Uterus (tissue), 4 donors: ENCODE results near the gene JADE2. TPM values are rescaled to one million over a fixed set of nuclear protein-coding genes. Genes with fewer than 3 reads are reported as not detected.

ENCODE experiments used
- DNase-seq, 2 donors: peaks; one replicate each; pipeline ENCODE4 v3.0.0-alpha.2; 2019 to 2020
- H3K27ac ChIP-seq, 2 donors: fragments of 200-600 bp; sonication (generic); 1 replicate in 1 of 2; 2 replicates in 1 of 2; pipeline ENCODE4 v1.5.1; 2016 to 2018
- H3K27me3 ChIP-seq, 2 donors: fragments of 200-600 bp; sonication (generic); one replicate each; pipeline ENCODE4 v1.5.1; 2018 to 2019; ENCODE audit warnings: control low read depth in 1 of 2
- H3K36me3 ChIP-seq, 2 donors: fragments of 200-600 bp; sonication (generic); one replicate each; pipeline ENCODE4 v1.5.1; 2019; ENCODE audit warnings: control low read depth in 1 of 2
- H3K4me1 ChIP-seq, 2 donors: fragments of 200-600 bp; sonication (generic); one replicate each; pipeline ENCODE4 v1.5.1; 2018 to 2019; ENCODE audit warnings: control low read depth in 1 of 2
- H3K4me3 ChIP-seq, 2 donors: fragments of 200-600 bp; sonication (generic); 1 replicate in 1 of 2; 2 replicates in 1 of 2; pipeline ENCODE4 v1.5.1; 2018 to 2019; ENCODE audit warnings: mild to moderate bottlenecking in 1 of 2
- H3K9me3 ChIP-seq, 2 donors: fragments of 200-600 bp; sonication (generic); one replicate each; pipeline ENCODE4 v1.5.1; 2019; ENCODE audit warnings: control low read depth in 1 of 2
- CTCF ChIP-seq, 4 experiments: fragments of 200-600 bp in 2 of 4; fragments of 450-650 bp in 2 of 4; sonication (generic) in 2 of 4; IDR thresholded peaks; one replicate each; pipeline ENCODE4 v1.5.1; 2016 to 2019; ENCODE audit warnings: antibody characterized with exemption in 4 of 4, mild to moderate bottlenecking in 2 of 4, moderate library complexity in 1 of 4
- POLR2A ChIP-seq, 2 donors: fragments of 450-650 bp; IDR thresholded peaks; one replicate each; pipeline ENCODE4 v1.6.1; 2016; ENCODE audit warnings: antibody characterized with exemption in 2 of 2, mild to moderate bottlenecking in 1 of 2, moderate library complexity in 1 of 2
- intact Hi-C: fragments of 100-400 bp; cut with DNase I; formaldehyde crosslinking; loops from one replicate; pipeline ENCODE4 v1.15.1; 2023; ENCODE audit warnings: low total_unique reads
- total RNA-seq, 4 donors: library from RNA; depleted of rRNA in 3 of 4; stranded (reverse); fragments of >200 nt in 3 of 4; gene quantifications; one replicate each; pipeline versions ENCODE4 v1.1.0 to v1.2.4, GENCODE V29; 2014 to 2023
- donor health status: DM: yes; HTN: yes; CAD: no.

JADE2 gene
- total RNA-seq, 4 donors from 2014 or later = 15.8 to 95.8 (median 16.7) TPM

DNA sequence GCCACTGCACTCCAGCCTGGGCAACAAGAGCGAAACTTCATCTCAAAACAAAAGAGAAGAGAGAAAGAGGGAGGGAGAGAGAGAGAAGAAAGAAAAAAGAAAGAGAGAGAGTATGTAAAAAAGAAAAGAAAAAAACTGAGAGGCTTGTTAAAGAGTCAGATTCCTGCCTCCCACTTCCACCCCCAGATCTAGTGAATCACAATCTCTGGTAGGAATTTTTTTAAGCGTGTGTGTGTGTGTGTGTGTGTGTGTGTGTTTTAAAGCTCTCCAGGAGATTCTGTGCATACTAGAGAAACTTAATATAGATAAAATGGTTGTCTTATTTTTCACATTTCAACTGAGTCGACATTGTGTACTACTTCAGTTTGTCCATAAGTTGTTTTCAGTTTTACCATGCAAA lies 75.1 kb downstream of the JADE2 start:
- Histone ChIP-seq H3K9me3 (no peaks in the 10 kb centered on the region), H3K27ac (no peak overlapping the region)
- intact Hi-C loops = no loop called here

DNA sequence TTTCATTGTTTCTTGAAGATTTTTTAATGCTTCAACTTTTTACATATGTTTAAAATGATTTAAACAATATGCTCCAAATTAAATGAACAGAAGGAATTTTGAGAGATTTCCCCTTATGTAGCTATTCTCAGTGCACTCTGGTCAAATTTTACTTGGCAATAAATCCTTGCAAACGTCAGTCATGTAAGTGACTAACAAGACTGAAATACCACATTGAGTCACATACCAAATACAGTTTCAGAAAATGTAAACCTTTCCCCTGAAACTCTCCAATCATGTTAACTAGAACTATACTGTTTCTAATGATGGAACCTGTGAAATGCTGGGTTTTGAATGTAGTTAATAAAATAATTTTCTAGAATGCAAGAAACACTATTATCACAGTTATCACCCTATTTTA lies 77.6 kb downstream of the JADE2 start:
- H3K27ac ChIP-seq = no peak overlapping the region
- no peak for DNase-seq
- intact Hi-C loops = no loop called here

More for the DNA sequence above, 75.1 kb downstream of the JADE2 start:
- Histone ChIP-seq H3K36me3 (no peaks in the 10 kb centered on the region), H3K4me3 (no peak overlapping the region), H3K4me1 (no peaks in the 10 kb centered on the region), H3K27me3 (no peaks in the 10 kb centered on the region)
- TF ChIP-seq CTCF (IDR thresholded peaks at IDR 0.05) = no peak
- no peak for TF ChIP-seq POLR2A (IDR thresholded peaks at IDR 0.05)
- no peak for DNase-seq

GRCh38 chr5:134604908-134605307 lies 79.4 kb downstream of the JADE2 start:
- Histone ChIP-seq H3K4me3 (no peak overlapping the region), H3K27ac (no peak overlapping the region), H3K27me3 (no peaks in the 10 kb centered on the region), H3K9me3 (no peaks in the 10 kb centered on the region), H3K4me1 (no peaks in the 10 kb centered on the region), H3K36me3 (no peaks in the 10 kb centered on the region)
- TF ChIP-seq CTCF (IDR thresholded peaks at IDR 0.05) = no peak
- TF ChIP-seq POLR2A (IDR thresholded peaks at IDR 0.05) = no peak
- intact Hi-C loops = no loop called here
- DNase-seq = no peak

More for the DNA sequence above, 77.6 kb downstream of the JADE2 start:
- H3K27me3 ChIP-seq = no peaks in the 10 kb centered on the region
- H3K36me3 ChIP-seq = no peaks in the 10 kb centered on the region
- no peak overlapping the region for H3K4me3 ChIP-seq
- no peaks in the 10 kb centered on the region for H3K4me1 ChIP-seq
- TF ChIP-seq POLR2A (IDR thresholded peaks at IDR 0.05) (no peak), CTCF (IDR thresholded peaks at IDR 0.05) (no peak)
- H3K9me3 ChIP-seq = no peaks in the 10 kb centered on the region

GRCh38 chr5:134606726-134607125 lies 81.3 kb downstream of the JADE2 start:
- DNase-seq = no peak
- TF ChIP-seq POLR2A (IDR thresholded peaks at IDR 0.05) (no peak), CTCF (IDR thresholded peaks at IDR 0.05) (no peak)
- no peaks in the 10 kb centered on the region for H3K27me3 ChIP-seq
- no peak overlapping the region for H3K27ac ChIP-seq
- H3K36me3 ChIP-seq = no peaks in the 10 kb centered on the region
- H3K9me3 ChIP-seq = no peaks in the 10 kb centered on the region
- no peak overlapping the region for H3K4me3 ChIP-seq
- intact Hi-C loops = no loop called here
- no peaks in the 10 kb centered on the region for H3K4me1 ChIP-seq

DNA sequence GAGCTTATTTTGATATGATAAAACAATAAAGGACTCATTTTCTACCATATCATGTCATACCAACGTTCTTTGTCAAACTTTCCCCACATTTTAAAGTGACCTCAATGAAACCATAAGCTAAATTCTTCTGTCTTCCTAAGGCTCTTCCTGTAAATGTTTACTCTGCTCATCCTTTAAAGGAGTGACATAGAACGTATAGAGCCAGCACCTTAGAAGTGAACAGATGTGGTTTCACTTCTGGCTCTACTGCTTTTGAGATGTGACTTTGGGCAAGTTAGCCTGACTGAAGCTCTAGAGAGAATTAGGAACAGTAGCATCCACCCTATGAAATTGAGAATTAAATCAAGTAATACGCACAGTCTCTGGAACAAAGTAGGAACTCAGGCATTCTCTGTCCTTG lies 83.1 kb downstream of the JADE2 start:
- no peaks in the 10 kb centered on the region for H3K27me3 ChIP-seq
- H3K36me3 ChIP-seq = no peaks in the 10 kb centered on the region
- TF ChIP-seq POLR2A (IDR thresholded peaks at IDR 0.05) (no peak), CTCF (IDR thresholded peaks at IDR 0.05) (no peak)
- H3K4me1 ChIP-seq = no peaks in the 10 kb centered on the region
- no peak overlapping the region for H3K4me3 ChIP-seq
- H3K9me3 ChIP-seq = no peaks in the 10 kb centered on the region
- H3K27ac ChIP-seq = no peak overlapping the region
- DNase-seq = no peak
- intact Hi-C loops = no loop called here
